Stimulated activated naive CD8-positive, alpha-beta T cell treated with anti-CD3 and anti-CD28 coated beads, Interleukin-15, Interleukin-2, amounts not matched to agents 100 ng/mL and 50 ng/mL, for 24 hours (primary cell): Measurements from ENCODE around the gene ARMC8.
A peak's percentile ranks its signal among the peaks of the same experiment; 100 is the strongest.

Experiments
- H3K27ac Mint-ChIP-seq: one replicate; pipeline ENCODE4 v1.8.0; 2021; ENCODE audit warnings: mild to moderate bottlenecking, mixed read lengths
- H3K27me3 Mint-ChIP-seq: one replicate; pipeline ENCODE4 v1.8.0; 2021; ENCODE audit warnings: mixed read lengths
- H3K36me3 Mint-ChIP-seq: one replicate; pipeline ENCODE4 v1.8.0; 2021; ENCODE audit warnings: low read depth, mixed read lengths
- H3K4me1 Mint-ChIP-seq: one replicate; pipeline ENCODE4 v1.8.0; 2021; ENCODE audit warnings: low read depth, mixed read lengths
- H3K4me3 Mint-ChIP-seq: one replicate; pipeline ENCODE4 v1.8.0; 2021; ENCODE audit warnings: mild to moderate bottlenecking, mixed read lengths
- H3K9me3 Mint-ChIP-seq: one replicate; pipeline ENCODE4 v1.8.0; 2021; ENCODE audit warnings: mixed read lengths

ARMC8 gene

GRCh38 chr3:138219255-138219654 lies 32.2 kb downstream of the ARMC8 start:
- H3K27me3 Mint-ChIP-seq: no peaks in the 10 kb centered on the region
- H3K9me3 Mint-ChIP-seq: no peaks in the 10 kb centered on the region
- peaks cover 35% of the 10 kb centered on the region for H3K36me3 Mint-ChIP-seq
- H3K4me3 Mint-ChIP-seq: no peak overlapping the region
- peaks cover 43% of the 10 kb centered on the region for H3K4me1 Mint-ChIP-seq
- H3K27ac Mint-ChIP-seq: peak overlapping the region; percentile 46

GRCh38 chr3:138220242-138220641 lies 33.1 kb downstream of the ARMC8 start:
- Mint-ChIP-seq H3K4me1 (peaks cover 43% of the 10 kb centered on the region), H3K36me3 (peaks cover 40% of the 10 kb centered on the region), H3K4me3 (no peak overlapping the region), H3K9me3 (no peaks in the 10 kb centered on the region), H3K27ac (no peak overlapping the region), H3K27me3 (no peaks in the 10 kb centered on the region)

- peaks cover 43% of the 10 kb centered on the region for H3K4me1 Mint-ChIP-seq
Observed at GRCh38 chr3:138220788-138221187, 33.7 kb downstream of the ARMC8 start.

GRCh38 chr3:138222131-138222941 lies 35.2 kb downstream of the ARMC8 start:
- H3K4me1 Mint-ChIP-seq: peaks cover 43% of the 10 kb centered on the region
- no peaks in the 10 kb centered on the region for H3K9me3 Mint-ChIP-seq
- H3K27me3 Mint-ChIP-seq: no peaks in the 10 kb centered on the region
- no peak overlapping the region for H3K4me3 Mint-ChIP-seq
- H3K36me3 Mint-ChIP-seq: peaks cover 51% of the 10 kb centered on the region
- H3K27ac Mint-ChIP-seq: peak overlapping the region; percentile 52

More at GRCh38 chr3:138220788-138221187, 33.7 kb downstream of the ARMC8 start:
- Mint-ChIP-seq H3K4me3 (no peak overlapping the region), H3K9me3 (no peaks in the 10 kb centered on the region), H3K27ac (no peak overlapping the region), H3K27me3 (no peaks in the 10 kb centered on the region), H3K36me3 (peaks cover 45% of the 10 kb centered on the region)

GRCh38 chr3:138222942-138223287 lies 35.8 kb downstream of the ARMC8 start:
- no peaks in the 10 kb centered on the region for H3K9me3 Mint-ChIP-seq
- H3K36me3 Mint-ChIP-seq: peaks cover 52% of the 10 kb centered on the region
- no peak overlapping the region for H3K4me3 Mint-ChIP-seq
- H3K27me3 Mint-ChIP-seq: no peaks in the 10 kb centered on the region
- H3K4me1 Mint-ChIP-seq: peaks cover 39% of the 10 kb centered on the region
- H3K27ac Mint-ChIP-seq: peak overlapping the region; percentile 52

- H3K27ac Mint-ChIP-seq: peak overlapping the region; percentile 31
- no peaks in the 10 kb centered on the region for H3K27me3 Mint-ChIP-seq
- H3K4me1 Mint-ChIP-seq: peaks cover 23% of the 10 kb centered on the region
- peaks cover 80% of the 10 kb centered on the region for H3K36me3 Mint-ChIP-seq
- H3K9me3 Mint-ChIP-seq: no peaks in the 10 kb centered on the region
- no peak overlapping the region for H3K4me3 Mint-ChIP-seq
Observed at GRCh38 chr3:138227650-138228049, 40.5 kb downstream of the ARMC8 start.

- no peaks in the 10 kb centered on the region for H3K27me3 Mint-ChIP-seq
- peaks cover 26% of the 10 kb centered on the region for H3K4me1 Mint-ChIP-seq
- H3K4me3 Mint-ChIP-seq: no peak overlapping the region
- H3K9me3 Mint-ChIP-seq: no peaks in the 10 kb centered on the region
- H3K27ac Mint-ChIP-seq: no peak overlapping the region
- peaks cover 77% of the 10 kb centered on the region for H3K36me3 Mint-ChIP-seq
Observed at GRCh38 chr3:138230525-138230924, 43.4 kb downstream of the ARMC8 start.

- H3K27me3 Mint-ChIP-seq: no peaks in the 10 kb centered on the region
- no peak overlapping the region for H3K27ac Mint-ChIP-seq
- H3K4me3 Mint-ChIP-seq: no peak overlapping the region
- peaks cover 26% of the 10 kb centered on the region for H3K4me1 Mint-ChIP-seq
- H3K36me3 Mint-ChIP-seq: peaks cover 77% of the 10 kb centered on the region
- H3K9me3 Mint-ChIP-seq: no peaks in the 10 kb centered on the region
Observed at GRCh38 chr3:138232705-138233364, 45.7 kb downstream of the ARMC8 start.

- Mint-ChIP-seq H3K27ac (peak overlapping the region; percentile 23), H3K27me3 (no peaks in the 10 kb centered on the region), H3K36me3 (peaks cover 71% of the 10 kb centered on the region)
Observed at GRCh38 chr3:138234401-138235179, 47.5 kb downstream of the ARMC8 start.

GRCh38 chr3:138238711-138239110 lies 51.6 kb downstream of the ARMC8 start:
- Mint-ChIP-seq H3K27me3 (no peaks in the 10 kb centered on the region), H3K4me1 (peaks cover 13% of the 10 kb centered on the region), H3K4me3 (no peak overlapping the region)

More at GRCh38 chr3:138234401-138235179, 47.5 kb downstream of the ARMC8 start:
- peaks cover 26% of the 10 kb centered on the region for H3K4me1 Mint-ChIP-seq
- H3K9me3 Mint-ChIP-seq: no peaks in the 10 kb centered on the region
- H3K4me3 Mint-ChIP-seq: no peak overlapping the region

GRCh38 chr3:138241061-138241460 lies 54.0 kb downstream of the ARMC8 start:
- H3K4me3 Mint-ChIP-seq: no peak overlapping the region
- H3K27me3 Mint-ChIP-seq: no peaks in the 10 kb centered on the region
- H3K9me3 Mint-ChIP-seq: no peaks in the 10 kb centered on the region
- peaks cover 71% of the 10 kb centered on the region for H3K36me3 Mint-ChIP-seq
- no peak overlapping the region for H3K27ac Mint-ChIP-seq
- no peaks in the 10 kb centered on the region for H3K4me1 Mint-ChIP-seq

More at GRCh38 chr3:138238711-138239110, 51.6 kb downstream of the ARMC8 start:
- Mint-ChIP-seq H3K27ac (no peak overlapping the region), H3K9me3 (no peaks in the 10 kb centered on the region), H3K36me3 (peaks cover 72% of the 10 kb centered on the region)

- H3K9me3 Mint-ChIP-seq: no peaks in the 10 kb centered on the region
- peaks cover 69% of the 10 kb centered on the region for H3K36me3 Mint-ChIP-seq
Observed at GRCh38 chr3:138241676-138242075, 54.6 kb downstream of the ARMC8 start.

GRCh38 chr3:138242466-138242865 lies 55.4 kb downstream of the ARMC8 start:
- Mint-ChIP-seq H3K27ac (no peak overlapping the region), H3K4me1 (no peaks in the 10 kb centered on the region), H3K9me3 (no peaks in the 10 kb centered on the region), H3K27me3 (no peaks in the 10 kb centered on the region), H3K4me3 (no peak overlapping the region), H3K36me3 (peaks cover 70% of the 10 kb centered on the region)

More at GRCh38 chr3:138241676-138242075, 54.6 kb downstream of the ARMC8 start:
- no peak overlapping the region for H3K4me3 Mint-ChIP-seq
- no peaks in the 10 kb centered on the region for H3K4me1 Mint-ChIP-seq
- no peaks in the 10 kb centered on the region for H3K27me3 Mint-ChIP-seq
- no peak overlapping the region for H3K27ac Mint-ChIP-seq

- no peak overlapping the region for H3K27ac Mint-ChIP-seq
- H3K4me3 Mint-ChIP-seq: no peak overlapping the region
- H3K27me3 Mint-ChIP-seq: no peaks in the 10 kb centered on the region
- H3K36me3 Mint-ChIP-seq: peaks cover 73% of the 10 kb centered on the region
- no peaks in the 10 kb centered on the region for H3K4me1 Mint-ChIP-seq
- no peaks in the 10 kb centered on the region for H3K9me3 Mint-ChIP-seq
Observed at GRCh38 chr3:138245026-138245425, 57.9 kb downstream of the ARMC8 start.

- H3K27me3 Mint-ChIP-seq: no peaks in the 10 kb centered on the region
- H3K4me3 Mint-ChIP-seq: no peak overlapping the region
- no peaks in the 10 kb centered on the region for H3K4me1 Mint-ChIP-seq
- H3K27ac Mint-ChIP-seq: no peak overlapping the region
- H3K9me3 Mint-ChIP-seq: no peaks in the 10 kb centered on the region
- peaks cover 51% of the 10 kb centered on the region for H3K36me3 Mint-ChIP-seq
Observed at GRCh38 chr3:138249636-138250035, 62.5 kb downstream of the ARMC8 start.
